GM12878 (cell line): ENCODE data around the gene DNASE1L1. TPM values are rescaled to one million over a fixed set of nuclear protein-coding genes. Genes with fewer than 3 reads are reported as not detected.

Experiments
- ATAC-seq: fragments of 200-7000 bp; cut with Tn5 transposase; 3 replicates; pipeline ENCODE4 v1.9.1; 2020; ENCODE audit warnings: mild to moderate bottlenecking, moderate library complexity
- BruUV-seq: library from RNA; stranded (reverse); fragments of 400-500 nt; replicated peaks from 2 replicates; lab custom pipeline; 2021; lab: Mats Ljungman, UMichigan
- CTCF ChIA-PET: fragments of 300-600 bp; sonication (Branson Sonifier 250); formaldehyde crosslinking; extraction: SDS; loops from one replicate; lab custom pipeline; 2021; ENCODE audit warnings: inconsistent platforms; lab: Yijun Ruan, JAX
- POLR2A ChIA-PET: fragments of 350-600 bp; formaldehyde crosslinking; extraction: SDS; loops from one replicate; lab custom pipeline; 2021; ENCODE audit warnings: inconsistent platforms; lab: Charles Lee
- RAD21 ChIA-PET: fragments of 300-600 bp; sonication (Branson Sonifier 250); formaldehyde crosslinking; loops from one replicate; lab custom pipeline; 2023; ENCODE audit warnings: antibody characterized with exemption; ENCODE audit not compliant: unreplicated experiment; lab: Charles Lee
- SMC1A ChIA-PET: fragments of 300-600 bp; sonication (Branson Sonifier 250); formaldehyde crosslinking; loops from one replicate; lab custom pipeline; 2023; ENCODE audit not compliant: unreplicated experiment, uncharacterized antibody; lab: Charles Lee
- DNase-seq: peaks from one replicate; pipeline ENCODE4 v3.0.0-alpha.2; 2011; ENCODE audit warnings: low read depth, low spot score
- FAIRE-seq: peaks from 3 replicates; lab custom pipeline; 2011; peaks lifted over from hg19 to GRCh38; lab: Jason Lieb, UNC
- H2AFZ ChIP-seq: 2 replicates; pipeline ENCODE4 v1.6.0; 2011; ENCODE audit warnings: low read depth, low read length, control low read depth; ENCODE audit not compliant: control insufficient read depth
- H3K27ac ChIP-seq: 2 replicates; pipeline ENCODE4 v1.5.1; 2011; ENCODE audit warnings: control low read depth; ENCODE audit not compliant: control insufficient read depth, insufficient read depth
- H3K27me3 ChIP-seq, 2 experiments: replicated peaks in 1 of 2; 2 replicates each; pipeline versions ENCODE4 v1.6.0 to v1.6.1; 2011; ENCODE audit warnings: low read length in 1 of 2; ENCODE audit not compliant: control insufficient read depth in 2 of 2, insufficient read depth in 2 of 2
- H3K36me3 ChIP-seq, 2 experiments: 2 replicates each; pipeline ENCODE4 v1.5.1; 2011; ENCODE audit warnings: low read length in 1 of 2; ENCODE audit not compliant: control insufficient read depth in 2 of 2, insufficient read depth in 2 of 2
- H3K4me1 ChIP-seq: 2 replicates; pipeline ENCODE4 v1.6.1; 2011; ENCODE audit warnings: mild to moderate bottlenecking, low read length, moderate library complexity, mixed read lengths; ENCODE audit not compliant: control insufficient read depth, insufficient read depth
- H3K4me2 ChIP-seq: 2 replicates; pipeline ENCODE4 v1.6.0; 2011; ENCODE audit warnings: control low read depth; ENCODE audit not compliant: control insufficient read depth, insufficient read depth
- H3K4me3 ChIP-seq: fragments of 200-600 bp; sonication (generic); 2 replicates; pipeline ENCODE4 v1.5.1; 2016
- H3K79me2 ChIP-seq: 2 replicates; pipeline ENCODE4 v1.6.0; 2011; ENCODE audit warnings: low read length; ENCODE audit not compliant: control insufficient read depth, insufficient read depth
- H3K9ac ChIP-seq: 2 replicates; pipeline ENCODE4 v1.8.0; 2011; ENCODE audit warnings: low read length, control low read depth, mixed read lengths; ENCODE audit not compliant: control insufficient read depth, insufficient read depth
- H3K9me3 ChIP-seq: replicated peaks from 3 replicates; pipeline ENCODE4 v1.5.1; 2011; ENCODE audit warnings: mild to moderate bottlenecking, low read length; ENCODE audit not compliant: control insufficient read depth, insufficient read depth
- H4K20me1 ChIP-seq: 2 replicates; pipeline ENCODE4 v1.6.0; 2011; ENCODE audit not compliant: control insufficient read depth, insufficient read depth
- CHD1 ChIP-seq: IDR thresholded peaks from 2 replicates; pipeline ENCODE4 v1.6.1; 2012; ENCODE audit warnings: low read depth, low read length, improper control_type of control experiment
- HDAC2 ChIP-seq: fragments of 200-600 bp; sonication (generic); IDR thresholded peaks from 2 replicates; pipeline ENCODE4 v1.6.1; 2017
- MEF2B ChIP-seq: fragments of 450-650 bp; IDR thresholded peaks from 2 replicates; pipeline ENCODE4 v1.6.1; 2018; ENCODE audit warnings: mild to moderate bottlenecking, moderate library complexity; ENCODE audit not compliant: partially characterized antibody, poor library complexity, severe bottlenecking
- NFXL1 ChIP-seq: fragments of 450-650 bp; IDR thresholded peaks from 2 replicates; pipeline ENCODE4 v1.6.1; 2017; ENCODE audit warnings: antibody characterized with exemption, mild to moderate bottlenecking, borderline replicate concordance
- RCOR1 ChIP-seq: conservative IDR thresholded peaks from 2 replicates; pipeline ENCODE4 v1.6.1; 2012; ENCODE audit warnings: low read depth, low read length, improper control_type of control experiment
- RFX5 ChIP-seq: IDR thresholded peaks from 2 replicates; pipeline ENCODE4 v1.6.1; 2011; ENCODE audit warnings: low read depth, low read length, improper control_type of control experiment
- SIX5 ChIP-seq: IDR thresholded peaks from 2 replicates; pipeline ENCODE4 v1.6.1; 2011; ENCODE audit warnings: mild to moderate bottlenecking, low read depth, low read length, moderate library complexity; ENCODE audit not compliant: severe bottlenecking
- TCF12 ChIP-seq: IDR thresholded peaks from 2 replicates; pipeline ENCODE4 v1.6.1; 2011; ENCODE audit warnings: low read depth, mild to moderate bottlenecking, low read length
- TCF7 ChIP-seq: IDR thresholded peaks from 2 replicates; pipeline ENCODE4 v1.6.1; 2014; ENCODE audit warnings: antibody characterized with exemption, borderline replicate concordance
- WRNIP1 ChIP-seq: IDR thresholded peaks from 2 replicates; pipeline ENCODE4 v1.6.1; 2011; ENCODE audit warnings: low read depth, low read length, improper control_type of control experiment, borderline replicate concordance
- ZNF207 ChIP-seq: fragments of 450-650 bp; IDR thresholded peaks from 2 replicates; pipeline ENCODE4 v1.6.1; 2014; ENCODE audit warnings: antibody characterized with exemption, mild to moderate bottlenecking, borderline replicate concordance
- WGBS: methylation state at CpG from one replicate; pipeline ENCODE4 v1.1.6; 2016; ENCODE audit warnings: low lambda C conversion rate; ENCODE audit not compliant: insufficient replicate concordance, insufficient coverage; ENCODE audit errors: missing lambda C conversion rate; 5-methylcytosine and 5-hydroxymethylcytosine counted together
- in situ Hi-C: fragments of 300-500 bp; cut with MboI; formaldehyde crosslinking; loops from 9 replicates; pipeline ENCODE4 v1.14.3; 2018; ENCODE audit warnings: mixed read lengths
- intact Hi-C: fragments of 100-400 bp; cut with micrococcal nuclease; formaldehyde crosslinking; loops from one replicate; pipeline ENCODE4 v1.14.2; 2022; ENCODE audit not compliant: unreplicated experiment
- polyA plus RNA-seq, 11 experiments: library from polyadenylated mRNA; depleted of rRNA in 4 of 11; unstranded in 6 of 11; stranded (reverse) in 5 of 11; fragments of >200 nt; fragmentation: Nextera tagmentation in 4 of 11; fragmentation: Illumina TruSeq in 1 of 11; extraction: Ambion mirVana in 4 of 11; extraction: Trizol in 1 of 11; gene quantifications; 1 replicate in 1 of 11; 2 replicates in 10 of 11; pipeline versions ENCODE4 v1.2.1 to v1.2.3, GENCODE V29; 2011 to 2016; ENCODE audit warnings: inconsistent platforms in 2 of 11, missing spikeins in 2 of 11, low read depth in 1 of 11
- total RNA-seq, 4 experiments: library from RNA; depleted of rRNA in 3 of 4; stranded (reverse); fragments of >200 nt in 3 of 4; fragmentation: Illumina TruSeq in 1 of 4; extraction: Trizol in 1 of 4; gene quantifications; 2 replicates each; pipeline versions ENCODE4 v1.2.1 to v1.2.3, GENCODE V29; 2013 to 2021
- TF ChIP-seq, protein P1 (sequence below): IDR thresholded peaks from 2 replicates; pipeline ENCODE4 v1.6.1; 2011; ENCODE audit warnings: low read depth, low read length, improper control_type of control experiment, borderline replicate concordance
- TF ChIP-seq, protein P2 (sequence below): IDR thresholded peaks from 2 replicates; pipeline ENCODE4 v1.6.1; 2011; ENCODE audit warnings: borderline replicate concordance, low read depth, mild to moderate bottlenecking, moderate library complexity, low read length; ENCODE audit not compliant: insufficient read depth, poor library complexity, severe bottlenecking

Gene DNASE1L1
- total and polyA plus RNA-seq, 10 of the 15 experiments (the other 5 are each of a cell fraction or from before 2014, with no cell fraction given), result 0.60 to 22.7 (median 6.8) TPM

DNA sequence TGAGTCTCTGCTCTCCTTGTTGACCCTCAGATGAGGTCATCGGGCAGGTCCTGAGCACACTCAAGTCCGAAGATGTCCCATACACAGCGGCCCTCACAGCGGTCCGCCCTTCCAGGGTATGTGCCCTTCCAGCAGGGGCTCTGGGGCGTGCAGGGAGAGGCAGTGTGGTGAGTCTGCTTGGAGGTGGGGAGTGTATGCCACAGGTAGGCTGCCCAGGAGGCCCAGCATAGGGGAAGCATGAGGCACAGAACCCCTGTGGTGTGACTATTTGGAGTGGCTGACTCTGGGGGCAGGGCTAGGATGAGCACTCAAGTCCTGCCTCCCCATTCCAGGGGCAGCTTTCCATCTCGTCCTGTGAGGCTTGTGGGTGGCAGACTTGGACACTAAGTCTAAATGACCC, 24.6 kb upstream of the DNASE1L1 start:
- CTCF ChIA-PET, result no interaction called here
- WGBS, result 68% methylated on average over 7 of the region's 7 CpGs
- POLR2A ChIA-PET, result no interaction called here
- Histone ChIP-seq H3K27me3 (no peaks in the 10 kb centered on the region), H3K79me2 (peaks cover 28% of the 10 kb centered on the region), H4K20me1 (no peaks in the 10 kb centered on the region), H3K27ac (no peak overlapping the region), H3K36me3 (peaks cover 0 to 2% of the 10 kb centered on the region in 2 experiments; a peak in 1 of 4 replicates), H3K4me1 (no peaks in the 10 kb centered on the region), H3K4me3 (no peak overlapping the region), H3K9ac (no peak overlapping the region), H3K4me2 (no peak overlapping the region), H2AFZ (no peak overlapping the region), H3K9me3 (no peaks in the 10 kb centered on the region; the same call in 2 of the 3 replicates)
- in situ Hi-C loops (no loop called here), intact Hi-C loops (no loop called here)
- no TSS peak for BruUV-seq
- TF ChIP-seq, protein P1, sequence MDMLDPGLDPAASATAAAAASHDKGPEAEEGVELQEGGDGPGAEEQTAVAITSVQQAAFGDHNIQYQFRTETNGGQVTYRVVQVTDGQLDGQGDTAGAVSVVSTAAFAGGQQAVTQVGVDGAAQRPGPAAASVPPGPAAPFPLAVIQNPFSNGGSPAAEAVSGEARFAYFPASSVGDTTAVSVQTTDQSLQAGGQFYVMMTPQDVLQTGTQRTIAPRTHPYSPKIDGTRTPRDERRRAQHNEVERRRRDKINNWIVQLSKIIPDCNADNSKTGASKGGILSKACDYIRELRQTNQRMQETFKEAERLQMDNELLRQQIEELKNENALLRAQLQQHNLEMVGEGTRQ, result no peak
- TF ChIP-seq HDAC2 (no peak), NFXL1 (no peak)
- SMC1A ChIA-PET, result no interaction called here
- RAD21 ChIA-PET, result no interaction called here
- ATAC-seq, result no peak
- no peak for FAIRE-seq
- no peak for DNase-seq

DNA sequence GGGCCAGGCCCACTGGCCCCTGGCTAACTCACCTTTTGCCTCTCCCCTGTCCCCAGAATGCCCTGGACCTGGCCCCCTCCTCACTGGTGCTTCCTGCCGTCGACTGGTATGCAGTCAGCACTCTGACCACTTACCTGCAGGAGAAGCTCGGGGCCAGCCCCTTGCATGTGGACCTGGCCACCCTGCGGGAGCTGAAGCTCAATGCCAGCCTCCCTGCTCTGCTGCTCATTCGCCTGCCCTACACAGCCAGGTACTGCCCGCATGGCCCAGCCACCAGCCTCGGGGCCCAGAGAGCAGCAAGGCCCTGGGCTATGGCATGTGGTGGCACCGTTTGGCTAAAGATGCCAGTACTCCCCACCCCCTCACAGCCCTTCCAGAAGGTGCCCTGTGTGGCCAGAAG, 23.2 kb upstream of the DNASE1L1 start:
- Histone ChIP-seq H2AFZ (no peak overlapping the region), H3K9ac (no peak overlapping the region), H3K36me3 (peaks cover 0 to 2% of the 10 kb centered on the region in 2 experiments; a peak in 1 of 4 replicates), H3K27ac (no peak overlapping the region), H3K9me3 (no peaks in the 10 kb centered on the region; the same call in 2 of the 3 replicates), H3K4me3 (no peak overlapping the region), H3K4me1 (no peaks in the 10 kb centered on the region), H3K4me2 (no peak overlapping the region), H3K79me2 (peaks cover 14% of the 10 kb centered on the region), H3K27me3 (no peaks in the 10 kb centered on the region), H4K20me1 (no peaks in the 10 kb centered on the region)
- ChIA-PET SMC1A (no interaction called here), RAD21 (no interaction called here), CTCF (no interaction called here), POLR2A (no interaction called here)
- DNase-seq (no peak), FAIRE-seq (no peak), ATAC-seq (no peak)
- in situ Hi-C loops, result no loop called here
- no peak for TF ChIP-seq ZNF207
- no peak for TF ChIP-seq CHD1
- no peak for TF ChIP-seq RFX5
- TF ChIP-seq, protein P2, sequence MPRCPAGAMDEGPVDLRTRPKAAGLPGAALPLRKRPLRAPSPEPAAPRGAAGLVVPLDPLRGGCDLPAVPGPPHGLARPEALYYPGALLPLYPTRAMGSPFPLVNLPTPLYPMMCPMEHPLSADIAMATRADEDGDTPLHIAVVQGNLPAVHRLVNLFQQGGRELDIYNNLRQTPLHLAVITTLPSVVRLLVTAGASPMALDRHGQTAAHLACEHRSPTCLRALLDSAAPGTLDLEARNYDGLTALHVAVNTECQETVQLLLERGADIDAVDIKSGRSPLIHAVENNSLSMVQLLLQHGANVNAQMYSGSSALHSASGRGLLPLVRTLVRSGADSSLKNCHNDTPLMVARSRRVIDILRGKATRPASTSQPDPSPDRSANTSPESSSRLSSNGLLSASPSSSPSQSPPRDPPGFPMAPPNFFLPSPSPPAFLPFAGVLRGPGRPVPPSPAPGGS, result no peak
- TF ChIP-seq TCF7, result no peak
- TF ChIP-seq WRNIP1, result no peak
- no peak for TF ChIP-seq SIX5
- TF ChIP-seq RCOR1, result no peak
- TF ChIP-seq MEF2B, result no peak
- no peak for TF ChIP-seq TCF12
- WGBS, result 65% methylated on average over 8 of the region's 8 CpGs
- BruUV-seq, result no TSS peak
- intact Hi-C loops, result no loop called here
